Epithelial cell of prostate (primary cell): ENCODE results near the gene IMP3.

Source experiments
- DNase-seq: peaks from one replicate; pipeline ENCODE4 v3.0.0-alpha.2; 2011; ENCODE audit warnings: low read depth, low spot score
- H3K27ac ChIP-seq: fragments of 450-650 bp; 2 replicates; pipeline ENCODE4 v1.5.1; 2017; ENCODE audit warnings: mild to moderate bottlenecking

The IMP3 gene

GRCh38 chr15:75673426-75674235, 33.6 kb upstream of the IMP3 start:
- peak overlapping the region; percentile 61 for H3K27ac ChIP-seq
- DNase-seq, result no peak

DNA sequence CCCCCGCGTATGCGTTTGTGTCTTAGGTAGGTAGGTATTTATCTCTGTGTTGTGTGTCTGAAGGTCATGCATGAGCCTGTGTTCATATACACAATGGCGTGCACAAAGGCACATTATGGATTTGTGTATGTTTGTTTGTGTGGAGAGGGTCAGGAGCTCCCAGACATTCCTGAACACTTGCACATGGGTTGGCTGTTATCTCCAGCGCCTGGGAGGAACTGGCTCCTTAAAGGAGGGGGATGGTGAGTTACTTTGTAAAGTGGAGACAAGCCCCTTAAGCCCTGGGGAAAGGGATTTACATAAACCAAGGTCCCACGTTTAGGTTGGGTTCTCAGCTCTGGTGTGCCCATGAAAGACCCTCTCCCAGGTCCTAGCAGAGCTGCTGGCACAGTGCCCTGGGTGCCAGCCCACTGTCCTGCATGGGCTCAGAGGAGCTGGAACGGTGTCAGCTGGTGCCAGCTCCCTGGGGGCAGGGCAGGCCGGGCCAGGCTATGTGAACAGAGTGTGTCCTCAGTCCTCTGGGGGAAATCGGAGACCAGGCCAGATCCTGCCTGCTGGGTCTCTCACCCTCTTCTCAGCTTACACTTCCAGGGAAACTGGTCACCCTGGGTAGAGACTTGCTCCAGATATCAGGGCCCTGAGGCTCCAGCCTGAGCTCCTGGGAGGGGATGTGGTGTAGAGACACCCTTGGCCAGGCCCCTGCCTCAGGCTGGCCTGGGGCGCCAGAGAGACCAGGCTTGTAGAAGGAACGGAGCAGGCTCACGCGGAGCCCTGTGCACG, 32.8 kb upstream of the IMP3 start:
- no peak for DNase-seq
- H3K27ac ChIP-seq, result peak overlapping the region; percentile 61

- no peak for DNase-seq
- peak overlapping the region; percentile 61 for H3K27ac ChIP-seq
These were observed 31.9 kb upstream of the IMP3 start for GRCh38 chr15:75671730-75672602.

DNA sequence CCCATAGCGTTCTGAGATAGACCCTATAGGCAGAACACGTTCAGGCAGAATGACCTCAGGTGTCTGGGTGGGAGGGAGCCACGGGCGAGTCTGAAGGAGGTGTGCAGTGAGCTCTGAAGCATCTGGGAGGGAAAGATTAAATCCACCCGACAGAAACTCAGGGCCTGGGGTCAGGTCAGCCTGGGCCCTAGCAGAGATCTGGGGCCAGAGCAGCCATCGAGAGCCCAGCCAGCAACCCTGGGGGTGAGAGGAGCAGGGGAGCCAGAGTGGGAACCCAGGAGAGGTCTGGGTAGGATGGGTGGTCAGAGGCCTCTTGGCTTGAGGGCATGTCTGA, 29.8 kb upstream of the IMP3 start:
- peak overlapping the region; percentile 98 for H3K27ac ChIP-seq
- DNase-seq, result no peak

DNA sequence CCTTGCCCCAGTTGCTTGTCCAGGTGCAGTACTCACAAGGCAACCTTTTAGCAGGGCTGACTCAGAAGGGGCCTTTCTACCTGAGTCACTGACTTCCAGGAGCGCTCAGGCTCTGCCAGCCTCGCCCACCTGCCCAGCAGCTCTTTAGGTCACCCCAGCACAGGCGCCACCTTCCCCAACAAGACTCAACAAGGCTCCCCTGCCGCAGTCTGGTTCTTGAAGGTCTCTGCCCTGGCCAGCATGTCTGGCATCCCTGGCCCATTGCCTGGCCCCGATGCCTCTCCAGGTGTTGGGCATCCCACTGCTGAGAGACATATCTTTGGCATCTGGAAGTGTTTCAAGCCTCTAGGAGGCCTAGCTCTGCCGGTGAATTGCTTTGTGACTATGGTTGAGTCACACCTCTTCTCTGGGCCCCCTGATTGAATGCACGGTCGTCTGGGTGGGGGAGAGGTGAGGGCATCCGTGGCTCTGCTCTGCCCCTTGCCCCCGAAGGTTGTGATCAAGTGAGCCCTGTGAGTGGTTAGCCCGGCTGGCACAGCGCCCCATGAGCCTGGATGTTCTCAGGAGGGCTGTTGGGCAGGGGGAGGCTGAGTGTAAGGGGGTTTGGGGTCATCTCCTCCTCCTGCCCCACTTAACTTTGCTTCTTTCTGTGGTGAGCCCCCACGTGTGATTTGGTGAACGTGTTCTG, 29.3 kb upstream of the IMP3 start:
- H3K27ac ChIP-seq, result peak overlapping the region; percentile 98
- DNase-seq, result peak; percentile 97

GRCh38 chr15:75666823-75667501, 26.9 kb upstream of the IMP3 start:
- H3K27ac ChIP-seq, result peak overlapping the region; percentile 98
- DNase-seq, result peak; percentile 99

DNA sequence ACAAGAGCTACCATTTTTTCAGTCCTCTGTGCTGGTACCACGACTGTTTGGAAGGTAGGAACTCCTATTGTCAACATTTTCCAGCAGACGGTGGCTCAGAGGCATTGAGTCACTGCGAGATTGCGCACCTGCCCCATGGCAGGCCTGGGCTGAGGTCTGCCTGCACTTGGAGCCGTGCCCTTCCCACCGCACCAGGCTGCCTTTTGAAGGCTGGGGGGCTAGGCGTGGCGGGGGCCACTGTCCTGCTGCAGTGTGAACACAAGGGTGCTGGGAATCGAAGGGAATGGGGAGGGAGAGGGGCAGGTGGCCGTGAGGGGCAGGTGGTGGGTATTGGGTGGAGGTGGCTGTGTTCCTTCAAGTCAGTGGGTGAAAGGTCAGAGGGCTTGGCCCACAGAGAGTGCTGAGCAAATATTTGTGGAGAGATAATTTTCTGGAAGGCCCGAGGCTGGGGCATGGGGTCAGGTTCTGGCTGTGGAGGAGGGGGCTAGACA, 24.0 kb upstream of the IMP3 start:
- H3K27ac ChIP-seq, result peak overlapping the region; percentile 98
- DNase-seq, result no peak

- DNase-seq, result no peak
- peak overlapping the region; percentile 98 for H3K27ac ChIP-seq
These were observed 22.9 kb upstream of the IMP3 start for GRCh38 chr15:75662823-75663519.

DNA sequence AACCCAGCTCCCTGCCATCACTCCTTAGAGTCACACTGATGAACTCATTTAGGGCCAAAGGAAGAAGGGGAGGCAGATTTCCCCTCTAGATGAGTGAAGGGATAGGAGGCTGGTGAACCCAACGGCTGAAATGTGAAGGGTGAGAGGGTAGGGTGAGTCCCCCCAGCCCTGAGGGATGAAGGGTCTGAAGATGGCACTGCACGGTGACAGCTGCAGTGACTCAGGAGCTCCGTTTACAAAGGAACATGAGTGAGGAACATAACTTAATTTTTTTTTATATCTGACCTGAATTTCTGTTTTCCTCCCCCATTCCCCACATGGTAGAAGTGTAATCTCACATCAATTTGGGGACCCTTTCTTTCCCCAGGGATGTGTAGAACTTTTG, 21.7 kb upstream of the IMP3 start:
- DNase-seq, result no peak
- H3K27ac ChIP-seq, result peak overlapping the region; percentile 98

GRCh38 chr15:75661100-75661755, 21.2 kb upstream of the IMP3 start:
- H3K27ac ChIP-seq, result peak overlapping the region; percentile 98
- DNase-seq, result peak; percentile 80

- peak overlapping the region; percentile 98 for H3K27ac ChIP-seq
- DNase-seq, result no peak
These were observed 20.1 kb upstream of the IMP3 start for GRCh38 chr15:75659928-75660645.

DNA sequence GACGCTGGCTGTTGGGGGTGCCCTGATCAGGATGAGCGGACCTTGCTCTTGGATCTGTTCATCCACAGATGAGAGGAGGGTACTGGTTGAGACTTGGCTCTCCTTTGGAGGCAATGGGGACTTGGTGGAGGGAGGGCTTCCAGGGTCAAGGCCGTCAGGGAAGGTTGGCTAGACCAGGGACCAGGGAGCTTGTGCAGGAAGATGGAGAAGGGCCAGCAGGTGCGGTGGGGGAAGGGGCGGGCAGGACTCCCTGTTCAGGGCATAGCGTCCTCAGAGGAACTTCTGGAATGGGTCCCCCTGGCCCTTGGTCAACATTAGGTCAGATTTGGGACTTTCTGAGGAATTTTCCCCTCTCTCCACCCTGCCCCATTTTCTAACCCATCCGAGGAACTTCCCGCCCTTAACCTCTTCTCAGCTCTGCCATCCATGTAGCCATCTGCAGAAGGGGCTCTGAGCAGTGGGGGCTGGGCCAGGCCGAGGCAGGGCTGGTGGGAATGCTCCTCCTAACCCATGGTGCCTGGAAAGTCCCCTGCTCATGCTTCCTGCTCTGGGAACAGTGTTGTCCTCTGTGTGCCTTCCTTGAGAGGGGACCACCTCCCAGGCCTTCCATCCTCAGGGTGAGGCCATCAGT, 19.2 kb upstream of the IMP3 start:
- H3K27ac ChIP-seq, result peak overlapping the region; percentile 98
- DNase-seq, result no peak

- DNase-seq, result no peak
- no peak overlapping the region for H3K27ac ChIP-seq
These were observed 16.8 kb upstream of the IMP3 start for GRCh38 chr15:75656813-75657212.

GRCh38 chr15:75656331-75656730, 16.3 kb upstream of the IMP3 start:
- H3K27ac ChIP-seq, result no peak overlapping the region
- no peak for DNase-seq

DNA sequence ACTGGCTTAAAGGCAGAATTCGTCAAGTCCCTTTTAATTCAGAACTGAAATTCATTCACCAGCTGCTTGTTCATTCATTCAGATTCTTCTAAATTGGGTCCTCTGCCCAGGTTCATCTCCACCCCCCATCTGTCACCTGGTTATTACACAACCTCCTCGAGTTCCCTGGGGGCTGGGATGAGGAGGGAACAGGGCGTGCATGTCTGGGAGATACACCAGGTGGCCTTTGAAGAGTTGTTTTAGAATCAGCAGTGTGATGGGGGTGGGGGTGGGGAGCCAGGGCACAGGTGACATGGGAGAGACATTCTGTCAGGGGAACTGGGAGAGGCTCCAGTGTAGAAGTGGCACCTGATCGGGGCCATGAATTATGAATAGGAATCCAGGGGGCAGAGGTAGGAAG, 15.9 kb upstream of the IMP3 start:
- no peak overlapping the region for H3K27ac ChIP-seq
- no peak for DNase-seq

- H3K27ac ChIP-seq, result no peak overlapping the region
- no peak for DNase-seq
These were observed 14.3 kb upstream of the IMP3 start for GRCh38 chr15:75654201-75654907.
